ENCODE measurements around the gene CCDC102A.

The CCDC102A gene

GRCh38 chr16:57498031-57498430 lies 38.3 kb downstream of the CCDC102A start:
- Histone ChIP-seq H3K27ac (ENCODE audit: low read length) (no peak overlapping the region), H3K9me3 (ENCODE audit: control insufficient read depth in 2 of 2, low read length in 2 of 2) (no peaks in the 10 kb centered on the region), H3K4me1 (ENCODE audit: control insufficient read depth, insufficient read depth, low read length) (no peaks in the 10 kb centered on the region), H3K27me3 (ENCODE audit: control insufficient read depth in 1 of 2, insufficient read depth in 2 of 2, low read length in 2 of 2) (no peaks in the 10 kb centered on the region), H3K36me3 (ENCODE audit: control insufficient read depth in 2 of 2, insufficient read depth in 2 of 2, low read length in 2 of 2) (no peaks in the 10 kb centered on the region), H3K4me3 (ENCODE audit: low read length in 2 of 2) (no peak overlapping the region), H3K9ac (ENCODE audit: low read length in 2 of 2) (no peak overlapping the region)

GRCh38 chr16:57497121-57497520 lies 39.2 kb downstream of the CCDC102A start:
- Histone ChIP-seq H3K9me3 (ENCODE audit: control insufficient read depth in 2 of 2, low read length in 2 of 2) (no peaks in the 10 kb centered on the region), H3K27ac (ENCODE audit: low read length) (no peak overlapping the region), H3K9ac (ENCODE audit: low read length in 2 of 2) (no peak overlapping the region), H3K4me1 (ENCODE audit: control insufficient read depth, insufficient read depth, low read length) (no peaks in the 10 kb centered on the region), H3K4me3 (ENCODE audit: low read length in 2 of 2) (no peak overlapping the region), H3K27me3 (ENCODE audit: control insufficient read depth in 1 of 2, insufficient read depth in 2 of 2, low read length in 2 of 2) (no peaks in the 10 kb centered on the region), H3K36me3 (ENCODE audit: control insufficient read depth in 2 of 2, insufficient read depth in 2 of 2, low read length in 2 of 2) (no peaks in the 10 kb centered on the region)

- Histone ChIP-seq H3K4me3 (ENCODE audit: low read length in 2 of 2) (no peak overlapping the region), H3K36me3 (ENCODE audit: control insufficient read depth in 2 of 2, insufficient read depth in 2 of 2, low read length in 2 of 2) (no peaks in the 10 kb centered on the region), H3K4me1 (ENCODE audit: control insufficient read depth, insufficient read depth, low read length) (no peaks in the 10 kb centered on the region), H3K9ac (ENCODE audit: low read length in 2 of 2) (no peak overlapping the region), H3K9me3 (ENCODE audit: control insufficient read depth in 2 of 2, low read length in 2 of 2) (no peaks in the 10 kb centered on the region), H3K27me3 (ENCODE audit: control insufficient read depth in 1 of 2, insufficient read depth in 2 of 2, low read length in 2 of 2) (no peaks in the 10 kb centered on the region), H3K27ac (ENCODE audit: low read length) (no peak overlapping the region)
Measured at GRCh38 chr16:57493767-57494166, 42.6 kb downstream of the CCDC102A start.

- no peaks in the 10 kb centered on the region for H3K9me3 ChIP-seq (ENCODE audit: control insufficient read depth in 2 of 2, low read length in 2 of 2)
- H3K36me3 ChIP-seq (ENCODE audit: control insufficient read depth in 2 of 2, insufficient read depth in 2 of 2, low read length in 2 of 2) = no peaks in the 10 kb centered on the region
- no peaks in the 10 kb centered on the region for H3K27me3 ChIP-seq (ENCODE audit: control insufficient read depth in 1 of 2, insufficient read depth in 2 of 2, low read length in 2 of 2)
- H3K27ac ChIP-seq (ENCODE audit: low read length) = no peak overlapping the region
- H3K4me1 ChIP-seq (ENCODE audit: control insufficient read depth, insufficient read depth, low read length) = peaks cover 22% of the 10 kb centered on the region
- no peak overlapping the region for H3K9ac ChIP-seq (ENCODE audit: low read length in 2 of 2)
- no peak overlapping the region for H3K4me3 ChIP-seq (ENCODE audit: low read length in 2 of 2)
Measured at GRCh38 chr16:57489229-57489628, 47.1 kb downstream of the CCDC102A start.

- Histone ChIP-seq H3K9ac (ENCODE audit: low read length in 2 of 2) (peak overlapping the region; percentile 51 to 60), H3K27me3 (ENCODE audit: control insufficient read depth in 1 of 2, insufficient read depth in 2 of 2, low read length in 2 of 2) (no peaks in the 10 kb centered on the region), H3K9me3 (ENCODE audit: control insufficient read depth in 2 of 2, low read length in 2 of 2) (no peaks in the 10 kb centered on the region), H3K4me1 (ENCODE audit: control insufficient read depth, insufficient read depth, low read length) (peaks cover 22% of the 10 kb centered on the region), H3K27ac (ENCODE audit: low read length) (no peak overlapping the region), H3K36me3 (ENCODE audit: control insufficient read depth in 2 of 2, insufficient read depth in 2 of 2, low read length in 2 of 2) (no peaks in the 10 kb centered on the region), H3K4me3 (ENCODE audit: low read length in 2 of 2) (peak overlapping the region; percentile 73 to 87)
Measured at GRCh38 chr16:57486858-57487834, 49.2 kb downstream of the CCDC102A start.

GRCh38 chr16:57485916-57486857 lies 50.2 kb downstream of the CCDC102A start, which contains the start of gene DOK4:
DOK4 (minus strand) TSS chr16:57486493; CDS start chr16:57479507, 6,986 bp downstream.
- Histone ChIP-seq H3K4me3 (ENCODE audit: low read length in 2 of 2) (peak within 1 kb of the TSS; percentile 73 to 87), H3K4me1 (ENCODE audit: control insufficient read depth, insufficient read depth, low read length) (peaks cover 22% of the 10 kb centered on the region), H3K27ac (ENCODE audit: low read length) (no peak within 1 kb of the TSS), H3K27me3 (ENCODE audit: control insufficient read depth in 1 of 2, insufficient read depth in 2 of 2, low read length in 2 of 2) (no peaks in the 10 kb centered on the region), H3K9me3 (ENCODE audit: control insufficient read depth in 2 of 2, low read length in 2 of 2) (no peaks in the 10 kb centered on the region), H3K36me3 (ENCODE audit: control insufficient read depth in 2 of 2, insufficient read depth in 2 of 2, low read length in 2 of 2) (no peaks in the 10 kb centered on the region), H3K9ac (ENCODE audit: low read length in 2 of 2) (peak within 1 kb of the TSS; percentile 64 to 80)

GRCh38 chr16:57485091-57485915 lies 51.1 kb downstream of the CCDC102A start:
- Histone ChIP-seq H3K27ac (ENCODE audit: low read length) (no peak overlapping the region), H3K4me1 (ENCODE audit: control insufficient read depth, insufficient read depth, low read length) (peaks cover 22% of the 10 kb centered on the region), H3K9me3 (ENCODE audit: control insufficient read depth in 2 of 2, low read length in 2 of 2) (no peaks in the 10 kb centered on the region), H3K36me3 (ENCODE audit: control insufficient read depth in 2 of 2, insufficient read depth in 2 of 2, low read length in 2 of 2) (no peaks in the 10 kb centered on the region), H3K27me3 (ENCODE audit: control insufficient read depth in 1 of 2, insufficient read depth in 2 of 2, low read length in 2 of 2) (no peaks in the 10 kb centered on the region), H3K9ac (ENCODE audit: low read length in 2 of 2) (peak overlapping the region; percentile 64 to 80), H3K4me3 (ENCODE audit: low read length in 2 of 2) (peak overlapping the region; percentile 72 to 87)

GRCh38 chr16:57484515-57485005 lies 51.8 kb downstream of the CCDC102A start:
- Histone ChIP-seq H3K27ac (ENCODE audit: low read length) (no peak overlapping the region), H3K27me3 (ENCODE audit: control insufficient read depth in 1 of 2, insufficient read depth in 2 of 2, low read length in 2 of 2) (no peaks in the 10 kb centered on the region), H3K4me1 (ENCODE audit: control insufficient read depth, insufficient read depth, low read length) (peaks cover 29% of the 10 kb centered on the region), H3K9ac (ENCODE audit: low read length in 2 of 2) (no peak overlapping the region), H3K36me3 (ENCODE audit: control insufficient read depth in 2 of 2, insufficient read depth in 2 of 2, low read length in 2 of 2) (no peaks in the 10 kb centered on the region), H3K4me3 (ENCODE audit: low read length in 2 of 2) (no peak overlapping the region), H3K9me3 (ENCODE audit: control insufficient read depth in 2 of 2, low read length in 2 of 2) (no peaks in the 10 kb centered on the region)

GRCh38 chr16:57483725-57484514 lies 52.5 kb downstream of the CCDC102A start:
- Histone ChIP-seq H3K4me1 (ENCODE audit: control insufficient read depth, insufficient read depth, low read length) (peaks cover 35% of the 10 kb centered on the region), H3K27ac (ENCODE audit: low read length) (no peak overlapping the region), H3K27me3 (ENCODE audit: control insufficient read depth in 1 of 2, insufficient read depth in 2 of 2, low read length in 2 of 2) (no peaks in the 10 kb centered on the region), H3K9me3 (ENCODE audit: control insufficient read depth in 2 of 2, low read length in 2 of 2) (no peaks in the 10 kb centered on the region), H3K36me3 (ENCODE audit: control insufficient read depth in 2 of 2, insufficient read depth in 2 of 2, low read length in 2 of 2) (no peaks in the 10 kb centered on the region), H3K9ac (ENCODE audit: low read length in 2 of 2) (no peak overlapping the region), H3K4me3 (ENCODE audit: low read length in 2 of 2) (no peak overlapping the region)

Measured in stomach smooth muscle (tissue), 2 donors.